Endothelial cell of umbilical vein (primary cell): ENCODE results near the gene FBL. TPM values are rescaled to one million over a fixed set of nuclear protein-coding genes. Genes with fewer than 3 reads are reported as not detected.

Experiments
- BruUV-seq: library from RNA; stranded (reverse); fragments of 400-500 nt; replicated peaks from 2 replicates; lab custom pipeline; 2021; lab: Mats Ljungman, UMichigan
- CTCF ChIA-PET: fragments of 300-600, 350-600 bp; sonication (Branson Sonifier 250); formaldehyde crosslinking; loops from one replicate; lab custom pipeline; 2021; ENCODE audit warnings: antibody characterized with exemption, inconsistent platforms; lab: Charles Lee
- POLR2A ChIA-PET: fragments of 300-600, 350-600 bp; sonication (Branson Sonifier 250); formaldehyde crosslinking; loops from one replicate; lab custom pipeline; 2021; ENCODE audit warnings: antibody characterized with exemption, inconsistent platforms; lab: Charles Lee
- DNase-seq: peaks from one replicate; pipeline ENCODE4 v3.0.0-alpha.2; 2011; ENCODE audit warnings: low read depth, low spot score
- FAIRE-seq: peaks from 2 replicates; lab custom pipeline; 2011; peaks lifted over from hg19 to GRCh38; lab: Jason Lieb, UNC
- H2AFZ ChIP-seq: 2 replicates; pipeline ENCODE4 v1.6.0; 2012; ENCODE audit warnings: low read depth, low read length, control low read depth, inconsistent platforms
- H3K27ac ChIP-seq: 2 replicates; pipeline ENCODE4 v1.5.1; 2011; ENCODE audit warnings: low read depth, mild to moderate bottlenecking, control low read depth, low read length, moderate library complexity; ENCODE audit not compliant: insufficient read depth
- H3K27me3 ChIP-seq, 2 experiments: 2 replicates each; pipeline versions ENCODE4 v1.6.0 to v1.6.1; 2011; ENCODE audit warnings: low read length in 2 of 2, mixed read lengths in 1 of 2; ENCODE audit not compliant: control insufficient read depth in 2 of 2, insufficient read depth in 2 of 2
- H3K36me3 ChIP-seq, 2 experiments: 2 replicates in 1 of 2; 3 replicates in 1 of 2; pipeline ENCODE4 v1.5.1; 2011; ENCODE audit warnings: low read length in 2 of 2, mild to moderate bottlenecking in 1 of 2, moderate library complexity in 1 of 2; ENCODE audit not compliant: control insufficient read depth in 2 of 2, insufficient read depth in 2 of 2; ENCODE audit errors: extremely low read depth in 1 of 2
- H3K4me1 ChIP-seq: 3 replicates; pipeline ENCODE4 v1.5.1; 2011; ENCODE audit warnings: mild to moderate bottlenecking, low read length; ENCODE audit not compliant: control insufficient read depth, insufficient read depth; ENCODE audit errors: extremely low read depth
- H3K4me2 ChIP-seq: 2 replicates; pipeline ENCODE4 v1.6.1; 2011; ENCODE audit warnings: low read length, control low read depth, mixed read lengths; ENCODE audit not compliant: insufficient read depth
- H3K4me3 ChIP-seq, 3 experiments: fragments of 200-600 bp in 1 of 3; sonication (generic), shearing (Covaris generic) in 1 of 3; replicated peaks in 1 of 3; 2 replicates each; pipeline ENCODE4 v1.5.1; 2011 to 2016; ENCODE audit warnings: control low read depth in 3 of 3, low read length in 3 of 3, mild to moderate bottlenecking in 2 of 3, inconsistent platforms in 1 of 3, low read depth in 1 of 3, moderate library complexity in 1 of 3; ENCODE audit not compliant: insufficient read depth in 1 of 3
- H3K79me2 ChIP-seq: 2 replicates; pipeline ENCODE4 v1.6.0; 2012; ENCODE audit warnings: low read length, inconsistent platforms; ENCODE audit not compliant: control insufficient read depth, insufficient read depth
- H3K9ac ChIP-seq: replicated peaks from 2 replicates; pipeline ENCODE3; 2011; ENCODE audit warnings: low read length, control low read depth; ENCODE audit not compliant: insufficient read depth; ENCODE audit errors: extremely low read depth
- H3K9me1 ChIP-seq: replicated peaks from 3 replicates; pipeline ENCODE4 v1.6.0; 2011; ENCODE audit warnings: mild to moderate bottlenecking, low read length; ENCODE audit not compliant: control insufficient read depth, insufficient read depth; ENCODE audit errors: extremely low read depth
- H3K9me3 ChIP-seq: replicated peaks from 2 replicates; pipeline ENCODE4 v1.5.1; 2012; ENCODE audit warnings: low read length, inconsistent platforms; ENCODE audit not compliant: control insufficient read depth, insufficient read depth
- H4K20me1 ChIP-seq: replicated peaks from 2 replicates; pipeline ENCODE3; 2011; ENCODE audit warnings: mild to moderate bottlenecking, low read length; ENCODE audit not compliant: control insufficient read depth, insufficient read depth; ENCODE audit errors: extremely low read depth
- CTCF ChIP-seq, 2 donors: IDR thresholded peaks; 1 replicate in 1 of 2; 2 replicates in 1 of 2; pipeline ENCODE4 v1.5.1; 2011; ENCODE audit warnings: low read length in 2 of 2, mild to moderate bottlenecking in 2 of 2, moderate library complexity in 2 of 2, control low read depth in 1 of 2, inconsistent platforms in 1 of 2, low read depth in 1 of 2; ENCODE audit not compliant: insufficient read depth in 1 of 2; ENCODE audit errors: extremely low read depth in 1 of 2
- EZH2 ChIP-seq: IDR thresholded peaks from 2 replicates; pipeline ENCODE4 v1.6.1; 2012; ENCODE audit warnings: borderline replicate concordance, low read depth, mild to moderate bottlenecking, moderate library complexity, low read length, inconsistent platforms; ENCODE audit not compliant: severe bottlenecking
- FOS ChIP-seq: IDR thresholded peaks from 2 replicates; pipeline ENCODE4 v1.6.1; 2011; ENCODE audit warnings: mild to moderate bottlenecking, low read length, moderate library complexity, borderline replicate concordance; ENCODE audit not compliant: insufficient read depth
- GATA2 ChIP-seq: IDR thresholded peaks from 2 replicates; pipeline ENCODE4 v1.7.0; 2011; ENCODE audit warnings: low read depth, mild to moderate bottlenecking, moderate library complexity, mixed read lengths, low read length; ENCODE audit not compliant: insufficient read length, insufficient read depth
- JUN ChIP-seq: IDR thresholded peaks from 2 replicates; pipeline ENCODE4 v1.6.1; 2011; ENCODE audit warnings: borderline replicate concordance, low read depth; ENCODE audit not compliant: insufficient read length, insufficient read depth
- MAX ChIP-seq: IDR thresholded peaks from 2 replicates; pipeline ENCODE4 v1.6.1; 2011; ENCODE audit not compliant: insufficient read depth, insufficient read length
- MYC ChIP-seq: IDR thresholded peaks from one replicate; pipeline ENCODE4 v1.6.1; 2011; ENCODE audit warnings: mild to moderate bottlenecking, low read depth, low read length
- POLR2A ChIP-seq: IDR thresholded peaks from 2 replicates; pipeline ENCODE4 v1.6.1; 2012; ENCODE audit warnings: low read depth, mild to moderate bottlenecking, control low read depth, low read length
- POLR2AphosphoS5 ChIP-seq: IDR thresholded peaks from 2 replicates; pipeline ENCODE4 v1.6.1; 2012; ENCODE audit warnings: low read depth, mild to moderate bottlenecking, control low read depth, low read length, moderate library complexity; ENCODE audit not compliant: insufficient read depth
- dilution Hi-C: fragments of 300-500 bp; cut with MboI; formaldehyde crosslinking; loops from one replicate; pipeline ENCODE4 v1.15.0; 2019; ENCODE audit warnings: low sequenced_read_pairs; ENCODE audit not compliant: extremely low pct_ligation_motif_present
- intact Hi-C: fragments of 100-400 bp; cut with micrococcal nuclease; formaldehyde crosslinking; loops from one replicate; pipeline ENCODE4 v1.10.0; 2022
- polyA plus RNA-seq, 4 experiments: library from polyadenylated mRNA; depleted of rRNA in 3 of 4; stranded (reverse) in 3 of 4; unstranded in 1 of 4; fragments of >200 nt; gene quantifications; 2 replicates each; pipeline versions ENCODE4 v1.2.1 to v1.2.3, GENCODE V29; 2011 to 2012; ENCODE audit warnings: missing spikeins in 1 of 4
- total RNA-seq: library from RNA; stranded (reverse); gene quantifications from 2 replicates; pipeline ENCODE4 v1.2.3, GENCODE V29; 2021

FBL gene
- total and polyA plus RNA-seq, 2 donors (not counting 3 experiments of a cell fraction or from before 2014, with no cell fraction given): 271 to 473 TPM

GRCh38 chr19:39867952-39868351, 21.8 kb upstream of the FBL start:
- no peak for DNase-seq
- Histone ChIP-seq H3K27me3 (no peaks in the 10 kb centered on the region), H3K27ac (no peak overlapping the region), H3K9me3 (no peaks in the 10 kb centered on the region), H3K4me1 (no peaks in the 10 kb centered on the region), H3K36me3 (no peaks in the 10 kb centered on the region), H3K9ac (no peak overlapping the region), H4K20me1 (no peaks in the 10 kb centered on the region), H3K4me3 (no peak overlapping the region), H3K9me1 (no peaks in the 10 kb centered on the region), H3K4me2 (no peak overlapping the region), H3K79me2 (no peaks in the 10 kb centered on the region), H2AFZ (no peak overlapping the region)
- POLR2A ChIA-PET: no interaction called here
- intact Hi-C loops: no loop called here
- no TSS peak for BruUV-seq
- dilution Hi-C loops: no loop called here
- FAIRE-seq: no peak
- TF ChIP-seq POLR2AphosphoS5 (no peak), GATA2 (no peak), MAX (no peak), POLR2A (no peak), JUN (no peak), EZH2 (no peak), CTCF (IDR thresholded peaks at IDR 0.05; ENCODE audit: extremely low read depth in 1 of 2, insufficient read depth in 1 of 2, low read depth in 1 of 2, low read length in 2 of 2) (no peak), MYC (no peak), FOS (no peak)
- CTCF ChIA-PET: interaction anchor here (1.2 to 1.5 kb wide), 2 partner anchors 11 to 22 kb away, joined by 3 read pairs; partner anchors contain the start of gene FBL
